ENCODE measurements around the gene FLAD1. TPM values are rescaled to one million over a fixed set of nuclear protein-coding genes. Genes with fewer than 3 reads are reported as not detected.

Gene FLAD1
- 10 to 100 TPM; 62.8 to 63.2 TPM for total RNA-seq

DNA sequence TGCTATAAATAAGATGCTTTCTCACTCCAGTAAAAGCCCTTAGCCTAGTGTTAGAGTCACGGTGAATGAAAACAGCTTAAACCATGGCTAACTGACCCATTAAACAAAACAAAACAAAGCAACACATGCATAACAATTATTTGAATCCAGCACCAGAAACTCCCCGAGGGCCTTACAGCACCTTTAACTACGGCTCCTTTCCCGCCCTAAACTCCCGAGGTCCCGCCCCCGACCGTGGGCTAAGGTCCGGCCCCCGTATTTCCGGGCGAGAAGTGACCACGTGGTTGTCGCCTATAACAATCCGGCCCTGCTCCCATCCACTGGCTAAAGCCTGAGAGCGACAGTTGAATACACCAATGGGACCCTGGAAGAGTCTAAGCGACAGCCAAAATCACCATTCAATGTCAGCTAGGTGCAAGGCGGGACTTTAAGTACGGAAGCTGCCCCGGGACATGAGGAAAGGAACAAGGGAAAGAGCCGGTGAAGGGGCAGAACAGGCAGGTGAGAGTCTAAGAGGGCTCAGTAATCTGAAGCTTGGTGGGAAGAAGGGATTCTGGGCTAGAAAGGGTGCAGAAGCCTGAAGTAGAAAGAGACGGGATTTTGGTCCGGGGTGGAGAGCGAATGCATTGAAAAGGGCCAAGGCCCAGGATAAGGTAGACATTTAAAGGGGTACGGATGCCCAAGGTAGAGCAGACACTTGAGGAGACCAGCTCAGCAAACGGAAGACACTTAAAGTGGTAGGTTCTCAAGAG is at the start of gene FLAD1:
TSS of gene FLAD1 (plus strand) at position 448 of the 752 bp plus-strand sequence. CDS start 351 bp downstream, outside the sequence.
- POLR2A ChIA-PET = interaction anchor here (1.2 to 2.7 kb wide), 3 partner anchors 9 to 16 kb away, joined by 7 to 24 read pairs (median 11); partner anchors contain the start of genes CKS1B and LENEP
- CTCF ChIA-PET = interaction anchor here (0.5 to 2.8 kb wide), 11 partner anchors 9 to 357 kb away, joined by 3 to 12 read pairs (median 4); partner anchors contain the start of gene ADAM15

DNA sequence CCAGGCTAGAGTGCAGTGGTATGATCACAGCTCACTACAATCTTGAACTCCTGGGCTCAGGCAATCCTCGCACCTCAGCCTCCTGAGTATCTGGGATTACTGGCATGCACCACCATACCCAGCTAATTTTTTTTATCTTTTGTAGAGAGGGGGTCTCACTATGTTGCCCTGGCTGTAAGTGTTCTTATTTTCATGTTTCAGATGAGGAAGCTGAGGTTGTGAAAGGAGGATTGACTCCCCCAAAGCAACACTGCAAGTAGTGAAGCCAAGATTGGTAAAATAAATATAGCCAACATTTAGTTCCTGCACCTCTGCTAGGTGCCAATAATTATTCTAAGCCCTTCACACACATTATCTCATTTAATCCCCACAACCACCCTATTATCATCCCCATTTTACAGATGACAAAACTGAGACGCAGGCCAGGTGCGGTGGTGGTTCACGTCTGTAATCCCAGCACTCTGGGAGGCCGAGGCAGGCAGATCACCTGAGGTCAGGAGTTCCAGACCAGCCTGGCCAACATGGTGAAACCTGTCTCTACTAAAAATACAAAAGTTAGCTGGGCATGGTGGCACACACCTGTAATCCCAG is 48.7 kb upstream of the FLAD1 start:
- POLR2A ChIA-PET = no interaction called here
- CTCF ChIA-PET = interaction anchor here (0.6 to 1.0 kb wide), 5 partner anchors 19 to 599 kb away, joined by 3 to 5 read pairs (median 5); no protein-coding TSS in a partner anchor

DNA sequence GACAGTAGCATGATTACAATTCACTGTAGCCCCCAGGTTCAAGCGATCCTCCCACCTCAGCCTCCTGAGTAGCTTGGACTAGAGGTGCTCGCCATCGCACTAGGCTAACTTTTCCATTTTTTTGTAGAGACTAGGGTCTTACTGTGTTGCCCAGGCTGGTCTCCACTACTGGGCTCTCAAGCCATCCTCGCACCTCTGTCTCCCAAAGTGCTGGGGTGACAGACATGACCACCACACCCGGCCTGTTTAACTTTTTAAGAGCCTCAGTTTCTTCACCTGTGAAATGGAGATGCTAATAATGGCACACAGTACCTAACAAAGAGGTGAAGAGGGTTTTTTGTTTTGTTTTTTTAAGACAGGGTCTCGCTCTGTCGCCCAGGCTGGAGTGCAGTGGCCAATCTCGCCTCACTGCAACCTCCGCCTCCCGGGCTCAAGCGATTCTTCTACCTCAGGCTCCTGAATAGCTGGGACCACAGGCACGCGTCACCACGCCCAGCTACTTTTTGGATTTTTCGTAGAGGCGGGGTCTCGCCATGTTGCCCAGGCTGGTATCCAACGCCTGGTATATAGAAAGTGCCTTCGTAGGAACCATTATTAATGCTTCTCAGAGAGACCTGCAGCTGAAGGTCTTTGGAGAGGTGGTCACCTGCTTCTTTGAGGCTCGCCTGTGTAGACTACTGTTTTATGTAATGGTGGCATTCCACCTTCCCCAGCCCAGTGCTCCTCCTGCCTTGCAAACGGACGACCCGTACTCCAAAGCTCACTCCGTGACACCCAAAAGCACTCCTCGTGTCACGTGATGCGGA is 47.2 kb upstream of the FLAD1 start:
- ChIA-PET POLR2A (interaction anchor here (0.6 to 1.5 kb wide), 7 partner anchors 20 to 376 kb away, joined by 3 to 8 read pairs (median 4); partner anchors contain the start of gene PBXIP1), CTCF (interaction anchor here (0.6 to 2.5 kb wide), 12 partner anchors 10 to 376 kb away, joined by 3 to 8 read pairs (median 4); partner anchors contain the start of gene PYGO2)

DNA sequence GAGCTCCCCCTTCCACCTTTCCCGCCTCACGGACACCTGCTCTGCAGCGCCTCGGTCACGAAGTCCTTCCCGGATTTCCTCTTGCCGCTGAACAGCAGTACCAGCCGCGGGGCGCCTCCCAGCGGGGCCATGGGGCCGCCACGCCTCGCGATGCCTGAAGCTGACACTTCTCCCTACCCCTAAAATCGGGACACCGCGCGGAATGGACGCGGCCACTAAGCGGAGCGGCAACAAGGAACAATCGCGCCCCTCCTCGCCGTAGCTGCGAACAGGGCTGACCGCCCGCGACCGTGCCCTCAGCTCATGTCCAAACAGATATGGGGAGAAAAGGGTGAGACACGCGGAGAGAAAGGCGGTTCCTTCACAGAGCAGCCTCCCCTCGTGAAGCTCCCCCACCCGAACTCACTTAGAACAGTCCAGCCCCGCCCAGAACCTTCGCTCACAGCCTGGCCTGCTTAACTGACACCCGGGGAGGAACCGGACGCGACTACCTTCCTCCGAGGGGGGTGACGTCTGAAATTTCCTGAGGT is 46.5 kb upstream of the FLAD1 start, which contains the start of gene PMVK:
TSS of gene PMVK (minus strand) at position 165 of the 530 bp plus-strand sequence. CDS start at position 131, 34 bp downstream.
- ChIA-PET CTCF (interaction anchor here (0.6 to 2.5 kb wide), 12 partner anchors 11 to 377 kb away, joined by 3 to 8 read pairs (median 4); partner anchors contain the start of gene PYGO2), POLR2A (interaction anchor here (0.5 to 1.5 kb wide), 7 partner anchors 19 to 377 kb away, joined by 3 to 8 read pairs (median 4); partner anchors contain the start of gene PBXIP1)

DNA sequence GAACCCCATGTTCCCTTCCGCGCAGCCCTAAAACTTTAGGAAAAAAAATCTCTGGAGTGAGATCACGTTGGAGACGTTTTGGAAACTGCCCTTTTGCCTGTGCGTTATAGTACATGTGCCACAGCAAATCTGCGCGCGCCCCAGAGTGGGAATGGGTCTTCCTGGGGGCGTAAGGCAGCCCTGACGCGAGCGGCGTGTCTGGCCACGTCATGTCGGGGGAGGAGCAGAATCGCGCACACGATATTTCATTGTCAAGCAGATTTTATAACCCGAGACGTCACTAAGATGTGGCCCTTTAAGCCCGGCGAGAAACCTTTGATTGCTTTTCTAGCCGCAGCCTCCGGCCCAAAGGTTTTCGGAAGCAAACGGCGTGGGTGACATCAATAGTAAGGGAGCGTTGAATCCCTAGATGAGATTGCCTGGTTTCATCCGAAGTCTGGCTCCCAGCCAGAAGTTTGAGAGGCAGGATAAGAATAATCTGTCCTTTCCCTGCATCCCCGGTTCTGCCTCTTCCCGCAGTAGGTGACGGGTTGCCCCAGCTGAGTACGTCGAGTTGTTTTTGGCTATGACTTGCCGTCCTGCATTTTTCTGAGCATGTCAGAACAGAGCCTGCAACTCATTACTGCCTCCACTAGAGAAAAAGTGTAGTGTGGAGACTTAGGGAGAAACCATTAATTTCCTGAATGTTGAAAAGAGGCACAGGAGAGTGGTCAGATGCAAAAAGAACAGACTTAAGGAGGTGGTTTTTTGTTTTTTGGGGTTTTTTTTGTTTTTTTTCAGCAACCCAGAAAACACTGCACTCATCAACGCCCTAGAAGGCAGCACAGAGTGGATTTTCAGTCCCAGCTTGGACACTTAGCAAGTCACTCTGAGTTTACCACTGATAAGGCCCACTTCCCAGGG is 45.8 kb upstream of the FLAD1 start:
- ChIA-PET CTCF (interaction anchor here (0.6 to 2.5 kb wide), 10 partner anchors 12 to 378 kb away, joined by 3 to 8 read pairs (median 4); no protein-coding TSS in a partner anchor), POLR2A (interaction anchor here (0.5 to 1.5 kb wide), 5 partner anchors 14 to 115 kb away, joined by 4 to 8 read pairs (median 7); partner anchors contain the start of gene PBXIP1)

DNA sequence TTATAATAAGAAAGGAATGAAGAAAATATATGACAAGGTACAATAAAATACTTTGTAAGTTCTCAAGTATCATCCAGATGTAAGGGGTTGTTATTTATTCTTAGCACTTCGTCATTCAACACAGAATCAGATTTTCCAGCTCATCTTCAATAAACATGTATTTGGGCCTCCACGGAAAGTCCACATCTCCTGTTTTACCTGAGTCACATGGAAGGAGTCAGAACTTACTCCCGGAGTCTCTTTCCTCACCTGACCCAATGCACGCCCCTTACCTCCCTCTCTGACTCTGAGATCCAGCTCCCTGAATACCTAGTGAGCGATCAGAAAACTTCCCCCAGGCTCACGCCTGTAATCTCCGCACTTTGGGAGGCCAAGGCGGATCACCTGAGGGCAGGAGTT is 45.2 kb upstream of the FLAD1 start:
- CTCF ChIA-PET = interaction anchor here (0.6 to 2.5 kb wide), 4 partner anchors 23 to 79 kb away, joined by 3 to 8 read pairs (median 4); no protein-coding TSS in a partner anchor
- POLR2A ChIA-PET = interaction anchor here (1.3 kb wide), 1 partner anchor 14 kb away, joined by 5 read pairs; no protein-coding TSS in a partner anchor

DNA sequence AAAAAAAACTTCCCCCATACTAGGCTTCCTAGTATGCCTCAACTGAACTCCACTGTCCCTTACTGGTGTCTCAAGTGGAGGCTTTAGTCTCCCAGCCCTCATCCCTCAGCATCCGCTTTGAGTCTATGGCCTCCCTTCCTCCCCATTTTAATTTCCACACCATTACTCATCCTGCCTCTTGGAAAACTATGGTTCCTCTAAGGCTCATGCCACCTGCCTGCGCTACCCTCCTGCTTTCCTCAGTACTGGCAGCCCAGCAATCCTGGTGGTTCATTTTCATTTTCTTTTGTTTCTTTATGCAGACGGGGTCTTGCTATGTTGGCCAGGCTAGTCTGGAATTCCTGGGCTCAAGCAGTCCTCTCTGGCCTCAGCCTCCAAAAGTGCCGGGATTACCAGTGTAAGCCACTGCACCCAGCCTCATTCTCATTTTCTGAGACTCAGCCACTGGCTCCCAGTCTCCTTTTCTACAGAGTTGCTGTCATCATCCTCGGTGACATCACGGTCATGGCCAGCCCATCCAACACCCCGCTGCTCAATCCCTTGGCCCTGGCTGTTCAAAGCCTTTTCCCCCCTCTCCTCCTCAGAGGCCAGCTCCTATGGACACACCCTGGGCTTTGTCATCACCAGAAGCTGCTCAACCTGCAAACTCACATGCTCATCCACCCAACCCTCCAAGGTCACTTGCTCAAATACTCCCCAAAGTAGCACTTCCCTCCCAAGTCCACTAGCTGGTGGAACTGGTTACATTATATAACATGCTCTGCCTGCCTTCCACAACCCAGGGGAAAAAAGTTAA is 44.3 kb upstream of the FLAD1 start:
- CTCF ChIA-PET = interaction anchor here (0.7 to 1.0 kb wide), 4 partner anchors 17 to 238 kb away, joined by 3 to 4 read pairs (median 4); partner anchors contain the start of gene PBXIP1

DNA sequence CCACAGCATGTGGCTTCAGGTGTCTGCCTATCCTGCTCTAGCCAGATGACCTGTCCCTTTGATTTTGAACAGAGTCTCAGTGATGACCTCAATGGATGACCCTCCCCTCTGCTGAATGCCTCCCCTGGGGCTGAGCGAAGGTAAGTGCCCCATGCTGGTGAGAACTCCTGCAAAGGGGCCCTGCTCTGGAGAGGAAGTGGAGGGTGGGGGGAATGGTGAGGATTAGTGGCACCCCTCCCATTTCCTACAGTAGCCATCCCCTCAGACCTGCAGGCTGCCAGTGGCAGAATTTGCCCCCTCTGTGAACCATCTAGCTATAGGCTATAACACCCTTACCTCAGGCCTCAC is 43.0 kb upstream of the FLAD1 start:
- CTCF ChIA-PET = interaction anchor here (0.9 to 1.2 kb wide), 2 partner anchors 15 to 270 kb away, joined by 3 read pairs; partner anchors contain the start of gene PBXIP1
- POLR2A ChIA-PET = interaction anchor here (0.5 to 0.8 kb wide), 2 partner anchors 9 to 12 kb away, joined by 3 to 4 read pairs; no protein-coding TSS in a partner anchor

More for the DNA sequence above, 44.3 kb upstream of the FLAD1 start:
- POLR2A ChIA-PET = no interaction called here

DNA sequence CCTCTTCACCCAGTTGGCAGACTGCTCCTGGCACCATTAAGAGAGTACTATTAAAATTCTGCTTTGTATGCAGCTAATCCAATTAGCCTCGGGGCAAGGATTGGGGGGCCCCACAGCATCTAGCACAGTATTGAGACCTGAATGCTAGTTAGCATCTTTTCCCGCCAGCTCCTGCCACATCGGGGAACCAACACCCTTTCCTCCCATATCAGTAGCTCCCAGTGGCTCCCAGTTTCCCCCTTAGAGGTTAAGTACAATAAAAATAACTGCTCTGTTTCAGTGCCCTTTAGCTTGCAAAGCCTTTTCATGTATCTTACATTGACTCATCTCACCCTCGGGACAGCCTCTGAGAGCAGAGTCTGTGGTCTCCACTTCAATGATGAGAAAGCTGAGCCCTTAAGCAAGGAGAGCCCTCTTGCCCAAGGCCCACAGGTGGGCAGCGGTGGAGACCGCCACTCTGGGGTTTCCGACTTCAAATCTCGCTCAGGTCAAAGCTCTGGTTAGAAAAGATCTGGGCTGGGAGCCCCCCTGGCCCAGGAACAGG is 42.4 kb upstream of the FLAD1 start:
- POLR2A ChIA-PET = interaction anchor here (0.5 to 0.8 kb wide), 2 partner anchors 10 to 12 kb away, joined by 3 to 4 read pairs; no protein-coding TSS in a partner anchor
- CTCF ChIA-PET = interaction anchor here (1.2 kb wide), 1 partner anchor 271 kb away, joined by 3 read pairs; no protein-coding TSS in a partner anchor

DNA sequence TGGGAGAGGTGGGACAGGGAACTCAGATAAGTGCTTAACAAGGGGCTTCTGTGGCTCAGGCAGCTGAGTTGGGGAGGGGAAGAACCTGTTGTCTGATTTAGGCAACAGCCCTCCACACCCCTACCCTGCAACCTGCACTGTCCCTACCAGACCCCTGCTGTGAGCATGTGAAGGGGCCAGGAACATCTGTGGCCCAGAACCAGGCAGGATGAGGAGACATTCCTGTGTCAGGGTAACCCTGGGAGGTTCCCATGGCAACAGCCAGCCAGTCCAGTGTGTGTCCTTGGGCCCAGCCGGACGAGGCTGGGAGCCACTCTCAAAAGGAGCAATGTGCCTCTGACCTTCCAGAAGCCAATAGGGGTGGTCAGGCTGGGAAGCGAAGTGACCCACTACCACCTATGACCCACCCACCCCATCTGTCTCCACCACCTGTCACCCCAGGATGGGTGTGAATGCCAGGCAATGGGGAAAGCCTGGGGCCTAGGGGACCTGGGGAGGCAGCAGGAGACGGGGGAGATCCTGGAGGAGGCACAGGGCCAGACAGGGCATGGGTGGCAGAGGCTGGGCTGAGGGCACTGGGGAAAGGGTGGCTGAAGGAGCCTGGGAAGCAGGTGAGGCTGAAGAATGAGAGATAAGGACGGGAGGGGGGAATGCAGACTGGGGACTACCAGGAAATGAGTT is 41.7 kb upstream of the FLAD1 start:
- POLR2A ChIA-PET = no interaction called here
- CTCF ChIA-PET = interaction anchor here (1.2 kb wide), 1 partner anchor 272 kb away, joined by 3 read pairs; no protein-coding TSS in a partner anchor

DNA sequence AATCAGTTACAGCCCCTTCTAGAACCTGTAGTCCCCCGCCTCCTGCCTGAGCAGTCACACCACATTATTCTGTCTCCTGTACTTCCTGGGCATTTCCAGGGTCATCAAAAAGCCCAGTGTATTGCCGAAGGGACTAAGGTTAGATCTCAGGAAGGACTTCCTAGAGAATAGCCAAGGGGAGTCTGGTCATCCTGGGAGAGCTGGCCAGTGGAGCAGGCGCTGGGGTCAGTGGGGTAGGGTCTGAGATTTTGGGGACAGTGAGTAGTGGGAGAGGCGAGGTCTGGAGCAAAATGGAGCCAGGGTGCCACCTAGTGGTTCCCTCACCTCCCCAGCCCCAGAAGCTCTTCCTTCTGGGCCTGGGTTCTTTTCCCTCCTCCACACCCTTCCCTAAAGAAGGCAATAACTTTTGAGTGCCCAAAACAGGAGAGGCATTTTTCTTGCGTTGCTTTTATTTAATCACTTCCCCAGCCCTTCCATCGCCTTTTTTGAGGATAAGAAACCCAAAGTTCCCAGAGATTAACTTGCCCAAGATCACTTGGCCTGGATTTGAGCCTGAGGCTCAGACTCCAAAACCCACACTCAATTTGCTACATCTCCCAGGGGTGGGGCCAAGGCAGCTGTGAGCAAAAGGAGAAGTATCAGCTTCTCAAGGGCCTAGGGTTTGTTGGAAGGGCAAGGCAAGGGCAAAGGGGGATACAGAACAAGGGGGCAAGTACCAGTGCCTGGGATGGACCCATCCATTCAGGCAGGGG is 39.3 kb upstream of the FLAD1 start:
- CTCF ChIA-PET = interaction anchor here (0.6 to 1.3 kb wide), 8 partner anchors 39 to 339 kb away, joined by 3 to 5 read pairs (median 4); partner anchors contain the start of gene FLAD1
- POLR2A ChIA-PET = interaction anchor here (0.5 to 0.6 kb wide), 2 partner anchors 60 to 335 kb away, joined by 3 to 4 read pairs; no protein-coding TSS in a partner anchor

DNA sequence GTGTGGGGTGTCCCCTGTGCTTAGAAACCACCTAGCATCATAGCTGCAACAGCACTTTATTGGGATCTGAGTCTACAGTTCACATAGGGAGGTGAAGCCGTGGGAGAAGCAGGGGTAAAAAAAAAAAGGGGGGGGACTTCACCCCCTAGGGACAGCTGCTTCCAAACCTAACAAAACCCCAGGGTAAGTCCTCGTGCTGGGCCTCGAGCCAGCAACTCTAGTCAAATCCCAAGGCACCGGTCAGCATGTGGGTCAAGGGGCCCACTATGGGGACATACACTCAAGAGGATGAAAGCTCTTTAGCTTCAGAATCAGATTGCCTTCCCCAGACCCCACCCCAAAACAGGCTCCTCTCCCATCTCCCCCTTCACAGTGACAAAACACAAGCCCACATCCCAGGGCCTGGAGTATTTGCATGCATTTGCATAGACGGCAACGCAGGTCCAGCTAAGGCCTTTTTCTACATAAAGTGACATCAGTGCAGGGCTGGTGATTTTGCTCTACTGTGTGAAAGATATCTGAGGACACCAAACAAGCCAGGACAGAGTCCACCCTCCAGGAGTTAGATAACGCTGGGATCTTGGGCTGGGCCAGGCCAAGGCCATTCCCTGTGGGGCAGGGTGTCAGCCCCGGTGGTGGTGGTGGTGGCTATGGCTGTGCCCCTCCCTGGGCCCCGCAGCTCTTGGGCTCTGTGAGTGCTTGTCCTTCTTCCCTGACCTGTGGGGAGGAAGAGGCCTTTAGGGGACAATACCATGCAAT is 38.6 kb upstream of the FLAD1 start:
- ChIA-PET POLR2A (no interaction called here), CTCF (interaction anchor here (0.6 to 1.3 kb wide), 8 partner anchors 38 to 339 kb away, joined by 3 to 5 read pairs (median 4); partner anchors contain the start of gene FLAD1)

DNA sequence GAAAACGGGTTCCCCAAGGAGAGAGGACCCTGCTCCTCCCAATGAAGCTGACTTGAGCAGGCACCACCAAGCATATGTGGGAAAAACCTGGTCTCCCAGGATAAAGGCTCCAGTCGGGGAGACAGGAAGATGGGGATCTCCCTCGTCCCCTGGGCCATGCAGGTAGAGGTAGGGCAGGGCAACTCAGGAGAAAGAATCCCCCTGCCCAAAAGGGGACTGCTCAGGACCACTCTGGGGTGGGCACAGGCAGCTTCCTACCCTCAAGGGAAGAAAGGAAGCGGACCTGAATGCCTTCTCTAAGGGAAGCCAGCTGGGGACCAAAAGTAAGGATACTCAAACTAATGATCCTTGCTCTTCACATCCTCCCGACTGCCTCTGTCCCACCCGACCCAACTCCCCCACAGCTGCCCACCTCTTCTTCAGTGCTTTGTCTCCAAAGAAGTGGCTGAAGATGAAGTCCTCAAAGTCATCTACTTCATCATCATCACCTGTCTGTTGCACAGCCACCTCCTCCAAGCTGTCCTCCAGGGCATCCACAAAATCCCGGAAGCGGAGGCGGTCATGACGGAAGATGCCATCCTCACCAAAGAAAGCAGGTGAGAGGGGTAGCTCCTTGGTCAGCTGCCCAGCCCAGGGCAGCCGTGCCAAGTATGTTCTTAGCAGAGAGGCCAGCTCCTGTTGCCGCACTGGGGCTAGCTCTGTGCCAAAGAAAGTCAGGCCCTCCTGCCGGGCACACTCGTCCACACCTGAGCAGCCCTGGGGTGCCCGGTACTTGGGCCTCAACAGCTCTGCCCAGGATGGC is 37.8 kb upstream of the FLAD1 start:
- CTCF ChIA-PET = interaction anchor here (0.5 to 1.2 kb wide), 4 partner anchors 50 to 164 kb away, joined by 3 to 5 read pairs (median 4); no protein-coding TSS in a partner anchor
- POLR2A ChIA-PET = no interaction called here
